GM23338 (cell line): ENCODE data around the gene TSC2. TPM values are rescaled to one million over a fixed set of nuclear protein-coding genes. Genes with fewer than 3 reads are reported as not detected.

Experiments used
- ATAC-seq: fragments of 200-7000 bp; cut with Tn5 transposase; 3 replicates; pipeline ENCODE4 v1.9.1; 2020
- DNase-seq: peaks from one replicate; pipeline ENCODE4 v3.0.0-alpha.2; 2015; ENCODE audit warnings: low spot score
- H2AFZ ChIP-seq: fragments of 200-600 bp; sonication (generic); 2 replicates; pipeline ENCODE4 v1.8.0; 2016; ENCODE audit warnings: antibody characterized with exemption, mild to moderate bottlenecking, moderate library complexity
- H3F3A ChIP-seq: fragments of 200-600 bp; sonication (generic); replicated peaks from 2 replicates; pipeline ENCODE4 v1.8.0; 2017; ENCODE audit warnings: antibody characterized with exemption, mixed run types, low read depth
- H3K27ac ChIP-seq: fragments of 200-600 bp; sonication (generic); 2 replicates; pipeline ENCODE4 v1.6.1; 2016; ENCODE audit warnings: low read depth
- H3K27me3 ChIP-seq: fragments of 200-600 bp; sonication (generic); 2 replicates; pipeline ENCODE4 v1.8.0; 2016; ENCODE audit warnings: mild to moderate bottlenecking, mixed run types, moderate library complexity; ENCODE audit not compliant: insufficient read depth
- H3K36me3 ChIP-seq: fragments of 200-600 bp; sonication (generic); 2 replicates; pipeline ENCODE4 v1.8.0; 2016; ENCODE audit warnings: mild to moderate bottlenecking; ENCODE audit not compliant: insufficient read depth
- H3K4me1 ChIP-seq: fragments of 200-600 bp; sonication (generic); 2 replicates; pipeline ENCODE4 v1.8.0; 2016; ENCODE audit warnings: mild to moderate bottlenecking, moderate library complexity; ENCODE audit not compliant: insufficient read depth
- H3K4me2 ChIP-seq: fragments of 200-600 bp; sonication (generic); 2 replicates; pipeline ENCODE4 v1.7.1; 2017; ENCODE audit warnings: mixed run types
- H3K4me3 ChIP-seq: fragments of 200-600 bp; sonication (generic); 2 replicates; pipeline ENCODE4 v1.6.1; 2016; ENCODE audit warnings: mixed run types
- H3K79me2 ChIP-seq: fragments of 200-600 bp; sonication (generic); replicated peaks from 2 replicates; pipeline ENCODE4 v1.8.0; 2017; ENCODE audit warnings: mild to moderate bottlenecking; ENCODE audit not compliant: insufficient read depth
- H3K9me2 ChIP-seq: fragments of 200-600 bp; sonication (generic); 2 replicates; pipeline ENCODE4 v1.8.0; 2017; ENCODE audit not compliant: insufficient read depth
- H4K20me1 ChIP-seq: fragments of 200-600 bp; sonication (generic); replicated peaks from 2 replicates; pipeline ENCODE4 v1.8.0; 2017; ENCODE audit warnings: mild to moderate bottlenecking; ENCODE audit not compliant: insufficient read depth
- H3K27ac Mint-ChIP-seq: 2 replicates; pipeline ENCODE4 v1.8.0; 2020; ENCODE audit warnings: inconsistent platforms, mild to moderate bottlenecking, moderate library complexity, mixed read lengths
- H3K27me3 Mint-ChIP-seq: 3 replicates; pipeline ENCODE4 v1.8.0; 2022; ENCODE audit warnings: low read depth, mild to moderate bottlenecking, moderate library complexity, mixed read lengths, inconsistent platforms; ENCODE audit not compliant: insufficient read depth, poor library complexity
- H3K36me3 Mint-ChIP-seq: 3 replicates; pipeline ENCODE4 v1.8.0; 2021; ENCODE audit warnings: low read depth, mild to moderate bottlenecking, inconsistent platforms, moderate library complexity, mixed read lengths
- H3K4me1 Mint-ChIP-seq: 3 replicates; pipeline ENCODE4 v1.8.0; 2020; ENCODE audit warnings: mild to moderate bottlenecking, inconsistent platforms, mixed read lengths
- H3K4me3 Mint-ChIP-seq: 3 replicates; pipeline ENCODE4 v1.8.0; 2021; ENCODE audit warnings: moderate library complexity, mild to moderate bottlenecking, inconsistent platforms, mixed read lengths
- H3K9me3 Mint-ChIP-seq: 3 replicates; pipeline ENCODE4 v1.8.0; 2020; ENCODE audit warnings: moderate library complexity, mild to moderate bottlenecking, inconsistent platforms, mixed read lengths
- CREB1 ChIP-seq: fragments of 250-450 bp; sonication (Bioruptor Pico); IDR thresholded peaks from 2 replicates; pipeline ENCODE4 v1.5.0; 2020; ENCODE audit warnings: low read depth, mild to moderate bottlenecking, moderate library complexity
- EZH2 ChIP-seq: fragments of 200-600 bp; sonication (generic); IDR thresholded peaks from one replicate; pipeline ENCODE4 v1.8.0; 2017; ENCODE audit warnings: antibody characterized with exemption, mild to moderate bottlenecking, low read depth; ENCODE audit not compliant: unreplicated experiment
- NANOG ChIP-seq: IDR thresholded peaks from 2 replicates; pipeline ENCODE4 v1.6.1; 2016; ENCODE audit warnings: antibody characterized with exemption, borderline replicate concordance
- POLR2AphosphoS5 ChIP-seq: IDR thresholded peaks from 2 replicates; pipeline ENCODE4 v1.6.1; 2016; ENCODE audit warnings: antibody characterized with exemption, low read depth
- STAT1 ChIP-seq: IDR thresholded peaks from one replicate; pipeline ENCODE4 v1.6.1; 2016; ENCODE audit warnings: antibody characterized with exemption; ENCODE audit not compliant: unreplicated experiment
- ZNF114 ChIP-seq: fragments of 250-450 bp; sonication (Bioruptor Pico); IDR thresholded peaks from 2 replicates; pipeline ENCODE4 v1.5.0; 2020; ENCODE audit warnings: mild to moderate bottlenecking, moderate library complexity
- ZNF331 ChIP-seq: fragments of 250-450 bp; sonication (Bioruptor Pico); IDR thresholded peaks from 2 replicates; pipeline ENCODE4 v1.5.0; 2020; ENCODE audit warnings: low read depth, mild to moderate bottlenecking, moderate library complexity
- polyA plus RNA-seq: library from polyadenylated mRNA; unstranded; fragments of >200 nt; fragmentation: Nextera tagmentation; extraction: Ambion mirVana; gene quantifications from 2 replicates; pipeline ENCODE4 v1.2.1, GENCODE V29; 2016
- total RNA-seq: library from RNA; depleted of rRNA; stranded (reverse); fragments of >200 nt; shearing (Covaris generic); gene quantifications from 2 replicates; pipeline ENCODE4 v1.2.3, GENCODE V29; 2014
- TF ChIP-seq, protein P1 (sequence below): fragments of 250-450 bp; sonication (Bioruptor Pico); IDR thresholded peaks from 2 replicates; pipeline ENCODE4 v1.5.0; 2020; ENCODE audit warnings: mild to moderate bottlenecking, moderate library complexity
- TF ChIP-seq, protein P2 (sequence below): IDR thresholded peaks from one replicate; pipeline ENCODE4 v1.6.1; 2018; ENCODE audit warnings: antibody characterized with exemption; ENCODE audit not compliant: unreplicated experiment

The TSC2 gene
- total and polyA plus RNA-seq, 2 experiments from 2014 or later, result 40.5 to 93.0 TPM

DNA sequence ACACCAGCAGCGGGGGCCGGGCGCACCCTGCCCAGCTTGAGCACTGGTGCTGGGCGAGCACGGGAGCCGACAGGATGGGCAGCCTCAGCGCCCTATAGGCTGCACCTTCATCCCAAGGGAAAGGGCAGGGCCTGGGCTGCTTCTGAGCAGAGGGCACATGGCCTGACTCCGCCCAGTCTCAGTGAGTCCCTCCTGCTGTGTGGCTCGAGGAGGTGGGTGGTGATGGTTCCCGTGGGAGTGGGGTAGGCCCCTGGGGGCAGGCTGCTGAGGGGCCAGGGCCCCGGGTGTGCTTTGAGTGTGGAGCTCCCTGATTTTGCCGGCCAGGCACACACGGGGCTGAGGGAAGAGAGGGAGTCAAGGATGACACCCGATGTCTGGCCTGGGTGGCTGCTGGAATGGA is 37.9 kb downstream of the TSC2 start:
- H3K27ac Mint-ChIP-seq, result no peak overlapping the region
- Histone ChIP-seq H3F3A (peaks cover 7% of the 10 kb centered on the region; the same call in 1 of the 2 replicates), H3K4me3 (no peak overlapping the region), H2AFZ (no peak overlapping the region), H3K27ac (0 out of 2 replicates have a peak overlapping the region, but pooled peaks have one; percentile 9), H4K20me1 (no peaks in the 10 kb centered on the region), H3K27me3 (no peaks in the 10 kb centered on the region), H3K4me1 (no peaks in the 10 kb centered on the region), H3K36me3 (no peaks in the 10 kb centered on the region), H3K4me2 (no peak overlapping the region), H3K79me2 (no peaks in the 10 kb centered on the region), H3K9me2 (no peaks in the 10 kb centered on the region)
- no peaks in the 10 kb centered on the region for H3K4me1 Mint-ChIP-seq
- ATAC-seq, result peak; percentile 5; the same call in 1 of the 3 replicates
- no peak for TF ChIP-seq POLR2AphosphoS5
- TF ChIP-seq STAT1, result no peak
- TF ChIP-seq, protein P1, sequence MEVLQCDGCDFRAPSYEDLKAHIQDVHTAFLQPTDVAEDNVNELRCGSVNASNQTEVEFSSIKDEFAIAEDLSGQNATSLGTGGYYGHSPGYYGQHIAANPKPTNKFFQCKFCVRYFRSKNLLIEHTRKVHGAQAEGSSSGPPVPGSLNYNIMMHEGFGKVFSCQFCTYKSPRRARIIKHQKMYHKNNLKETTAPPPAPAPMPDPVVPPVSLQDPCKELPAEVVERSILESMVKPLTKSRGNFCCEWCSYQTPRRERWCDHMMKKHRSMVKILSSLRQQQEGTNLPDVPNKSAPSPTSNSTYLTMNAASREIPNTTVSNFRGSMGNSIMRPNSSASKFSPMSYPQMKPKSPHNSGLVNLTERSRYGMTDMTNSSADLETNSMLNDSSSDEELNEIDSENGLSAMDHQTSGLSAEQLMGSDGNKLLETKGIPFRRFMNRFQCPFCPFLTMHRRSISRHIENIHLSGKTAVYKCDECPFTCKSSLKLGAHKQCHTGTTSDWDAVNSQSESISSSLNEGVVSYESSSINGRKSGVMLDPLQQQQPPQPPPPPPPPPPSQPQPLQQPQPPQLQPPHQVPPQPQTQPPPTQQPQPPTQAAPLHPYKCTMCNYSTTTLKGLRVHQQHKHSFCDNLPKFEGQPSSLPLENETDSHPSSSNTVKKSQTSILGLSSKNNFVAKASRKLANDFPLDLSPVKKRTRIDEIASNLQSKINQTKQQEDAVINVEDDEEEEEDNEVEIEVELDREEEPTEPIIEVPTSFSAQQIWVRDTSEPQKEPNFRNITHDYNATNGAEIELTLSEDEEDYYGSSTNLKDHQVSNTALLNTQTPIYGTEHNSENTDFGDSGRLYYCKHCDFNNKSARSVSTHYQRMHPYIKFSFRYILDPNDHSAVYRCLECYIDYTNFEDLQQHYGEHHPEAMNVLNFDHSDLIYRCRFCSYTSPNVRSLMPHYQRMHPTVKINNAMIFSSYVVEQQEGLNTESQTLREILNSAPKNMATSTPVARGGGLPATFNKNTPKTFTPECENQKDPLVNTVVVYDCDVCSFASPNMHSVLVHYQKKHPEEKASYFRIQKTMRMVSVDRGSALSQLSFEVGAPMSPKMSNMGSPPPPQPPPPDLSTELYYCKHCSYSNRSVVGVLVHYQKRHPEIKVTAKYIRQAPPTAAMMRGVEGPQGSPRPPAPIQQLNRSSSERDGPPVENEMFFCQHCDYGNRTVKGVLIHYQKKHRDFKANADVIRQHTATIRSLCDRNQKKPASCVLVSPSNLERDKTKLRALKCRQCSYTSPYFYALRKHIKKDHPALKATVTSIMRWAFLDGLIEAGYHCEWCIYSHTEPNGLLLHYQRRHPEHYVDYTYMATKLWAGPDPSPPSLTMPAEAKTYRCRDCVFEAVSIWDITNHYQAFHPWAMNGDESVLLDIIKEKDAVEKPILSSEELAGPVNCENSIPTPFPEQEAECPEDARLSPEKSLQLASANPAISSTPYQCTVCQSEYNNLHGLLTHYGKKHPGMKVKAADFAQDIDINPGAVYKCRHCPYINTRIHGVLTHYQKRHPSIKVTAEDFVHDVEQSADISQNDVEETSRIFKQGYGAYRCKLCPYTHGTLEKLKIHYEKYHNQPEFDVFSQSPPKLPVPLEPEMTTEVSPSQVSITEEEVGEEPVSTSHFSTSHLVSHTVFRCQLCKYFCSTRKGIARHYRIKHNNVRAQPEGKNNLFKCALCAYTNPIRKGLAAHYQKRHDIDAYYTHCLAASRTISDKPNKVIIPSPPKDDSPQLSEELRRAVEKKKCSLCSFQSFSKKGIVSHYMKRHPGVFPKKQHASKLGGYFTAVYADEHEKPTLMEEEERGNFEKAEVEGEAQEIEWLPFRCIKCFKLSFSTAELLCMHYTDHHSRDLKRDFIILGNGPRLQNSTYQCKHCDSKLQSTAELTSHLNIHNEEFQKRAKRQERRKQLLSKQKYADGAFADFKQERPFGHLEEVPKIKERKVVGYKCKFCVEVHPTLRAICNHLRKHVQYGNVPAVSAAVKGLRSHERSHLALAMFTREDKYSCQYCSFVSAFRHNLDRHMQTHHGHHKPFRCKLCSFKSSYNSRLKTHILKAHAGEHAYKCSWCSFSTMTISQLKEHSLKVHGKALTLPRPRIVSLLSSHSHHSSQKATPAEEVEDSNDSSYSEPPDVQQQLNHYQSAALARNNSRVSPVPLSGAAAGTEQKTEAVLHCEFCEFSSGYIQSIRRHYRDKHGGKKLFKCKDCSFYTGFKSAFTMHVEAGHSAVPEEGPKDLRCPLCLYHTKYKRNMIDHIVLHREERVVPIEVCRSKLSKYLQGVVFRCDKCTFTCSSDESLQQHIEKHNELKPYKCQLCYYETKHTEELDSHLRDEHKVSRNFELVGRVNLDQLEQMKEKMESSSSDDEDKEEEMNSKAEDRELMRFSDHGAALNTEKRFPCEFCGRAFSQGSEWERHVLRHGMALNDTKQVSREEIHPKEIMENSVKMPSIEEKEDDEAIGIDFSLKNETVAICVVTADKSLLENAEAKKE, result no peak
- TF ChIP-seq CREB1 (CRISPR knock-in tag), result no peak
- TF ChIP-seq EZH2, result no peak
- TF ChIP-seq NANOG, result no peak
- TF ChIP-seq ZNF114 (CRISPR knock-in tag), result no peak
- TF ChIP-seq, protein P2, sequence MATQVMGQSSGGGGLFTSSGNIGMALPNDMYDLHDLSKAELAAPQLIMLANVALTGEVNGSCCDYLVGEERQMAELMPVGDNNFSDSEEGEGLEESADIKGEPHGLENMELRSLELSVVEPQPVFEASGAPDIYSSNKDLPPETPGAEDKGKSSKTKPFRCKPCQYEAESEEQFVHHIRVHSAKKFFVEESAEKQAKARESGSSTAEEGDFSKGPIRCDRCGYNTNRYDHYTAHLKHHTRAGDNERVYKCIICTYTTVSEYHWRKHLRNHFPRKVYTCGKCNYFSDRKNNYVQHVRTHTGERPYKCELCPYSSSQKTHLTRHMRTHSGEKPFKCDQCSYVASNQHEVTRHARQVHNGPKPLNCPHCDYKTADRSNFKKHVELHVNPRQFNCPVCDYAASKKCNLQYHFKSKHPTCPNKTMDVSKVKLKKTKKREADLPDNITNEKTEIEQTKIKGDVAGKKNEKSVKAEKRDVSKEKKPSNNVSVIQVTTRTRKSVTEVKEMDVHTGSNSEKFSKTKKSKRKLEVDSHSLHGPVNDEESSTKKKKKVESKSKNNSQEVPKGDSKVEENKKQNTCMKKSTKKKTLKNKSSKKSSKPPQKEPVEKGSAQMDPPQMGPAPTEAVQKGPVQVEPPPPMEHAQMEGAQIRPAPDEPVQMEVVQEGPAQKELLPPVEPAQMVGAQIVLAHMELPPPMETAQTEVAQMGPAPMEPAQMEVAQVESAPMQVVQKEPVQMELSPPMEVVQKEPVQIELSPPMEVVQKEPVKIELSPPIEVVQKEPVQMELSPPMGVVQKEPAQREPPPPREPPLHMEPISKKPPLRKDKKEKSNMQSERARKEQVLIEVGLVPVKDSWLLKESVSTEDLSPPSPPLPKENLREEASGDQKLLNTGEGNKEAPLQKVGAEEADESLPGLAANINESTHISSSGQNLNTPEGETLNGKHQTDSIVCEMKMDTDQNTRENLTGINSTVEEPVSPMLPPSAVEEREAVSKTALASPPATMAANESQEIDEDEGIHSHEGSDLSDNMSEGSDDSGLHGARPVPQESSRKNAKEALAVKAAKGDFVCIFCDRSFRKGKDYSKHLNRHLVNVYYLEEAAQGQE, result no peak
- TF ChIP-seq ZNF331 (CRISPR knock-in tag), result no peak
- no peaks in the 10 kb centered on the region for H3K9me3 Mint-ChIP-seq
- peaks cover 8% of the 10 kb centered on the region; the same call in 2 of the 3 replicates for H3K36me3 Mint-ChIP-seq
- H3K27me3 Mint-ChIP-seq, result peaks cover 9% of the 10 kb centered on the region
- no peak overlapping the region for H3K4me3 Mint-ChIP-seq
- DNase-seq, result no peak
